ENCODE data around the gene PKDREJ.

PKDREJ gene

GRCh38 chr22:46295277-46295971, 32.3 kb upstream of the PKDREJ start:
- no peak overlapping the region for H3K9ac ChIP-seq (ENCODE audit: low read length)
- H3K36me3 ChIP-seq (ENCODE audit: control insufficient read depth, insufficient read depth, low read length) = peaks cover 9% of the 10 kb centered on the region
- H3K27me3 ChIP-seq (ENCODE audit: control insufficient read depth, insufficient read depth, low read length) = no peaks in the 10 kb centered on the region
- H3K4me3 ChIP-seq (ENCODE audit: low read length) = peak overlapping the region; percentile 73
- H3K4me1 ChIP-seq (ENCODE audit: control insufficient read depth, insufficient read depth, low read length) = peaks cover 5% of the 10 kb centered on the region
- peak overlapping the region; percentile 88 for H3K27ac ChIP-seq (ENCODE audit: low read depth, low read length)

GRCh38 chr22:46294784-46295183, 31.6 kb upstream of the PKDREJ start:
- Histone ChIP-seq H3K9ac (ENCODE audit: low read length) (no peak overlapping the region), H3K4me1 (ENCODE audit: control insufficient read depth, insufficient read depth, low read length) (peaks cover 5% of the 10 kb centered on the region), H3K27ac (ENCODE audit: low read depth, low read length) (no peak overlapping the region)

GRCh38 chr22:46293577-46294260, 30.6 kb upstream of the PKDREJ start:
- peaks cover 24% of the 10 kb centered on the region for H3K36me3 ChIP-seq (ENCODE audit: control insufficient read depth, insufficient read depth, low read length)
- H3K4me1 ChIP-seq (ENCODE audit: control insufficient read depth, insufficient read depth, low read length) = peaks cover 5% of the 10 kb centered on the region
- no peaks in the 10 kb centered on the region for H3K27me3 ChIP-seq (ENCODE audit: control insufficient read depth, insufficient read depth, low read length)
- H3K4me3 ChIP-seq (ENCODE audit: low read length) = no peak overlapping the region
- no peak overlapping the region for H3K27ac ChIP-seq (ENCODE audit: low read depth, low read length)
- no peak overlapping the region for H3K9ac ChIP-seq (ENCODE audit: low read length)

More at GRCh38 chr22:46294784-46295183, 31.6 kb upstream of the PKDREJ start:
- Histone ChIP-seq H3K4me3 (ENCODE audit: low read length) (no peak overlapping the region), H3K27me3 (ENCODE audit: control insufficient read depth, insufficient read depth, low read length) (no peaks in the 10 kb centered on the region), H3K36me3 (ENCODE audit: control insufficient read depth, insufficient read depth, low read length) (peaks cover 15% of the 10 kb centered on the region)

- Histone ChIP-seq H3K4me3 (ENCODE audit: low read length) (no peak overlapping the region), H3K4me1 (ENCODE audit: control insufficient read depth, insufficient read depth, low read length) (peaks cover 5% of the 10 kb centered on the region), H3K36me3 (ENCODE audit: control insufficient read depth, insufficient read depth, low read length) (peaks cover 25% of the 10 kb centered on the region), H3K27me3 (ENCODE audit: control insufficient read depth, insufficient read depth, low read length) (no peaks in the 10 kb centered on the region), H3K27ac (ENCODE audit: low read depth, low read length) (peak overlapping the region; percentile 3), H3K9ac (ENCODE audit: low read length) (no peak overlapping the region)
Measured at GRCh38 chr22:46292732-46293131, 29.6 kb upstream of the PKDREJ start.

- no peak overlapping the region for H3K27ac ChIP-seq (ENCODE audit: low read depth, low read length)
Measured at GRCh38 chr22:46292173-46292572, 29.0 kb upstream of the PKDREJ start.

GRCh38 chr22:46290843-46291785, 28.0 kb upstream of the PKDREJ start:
- Histone ChIP-seq H3K27me3 (ENCODE audit: control insufficient read depth, insufficient read depth, low read length) (no peaks in the 10 kb centered on the region), H3K4me3 (ENCODE audit: low read length) (no peak overlapping the region), H3K4me1 (ENCODE audit: control insufficient read depth, insufficient read depth, low read length) (peaks cover 3% of the 10 kb centered on the region), H3K9ac (ENCODE audit: low read length) (no peak overlapping the region), H3K27ac (ENCODE audit: low read depth, low read length) (no peak overlapping the region), H3K36me3 (ENCODE audit: control insufficient read depth, insufficient read depth, low read length) (peaks cover 27% of the 10 kb centered on the region)

More at GRCh38 chr22:46292173-46292572, 29.0 kb upstream of the PKDREJ start:
- no peaks in the 10 kb centered on the region for H3K27me3 ChIP-seq (ENCODE audit: control insufficient read depth, insufficient read depth, low read length)
- H3K36me3 ChIP-seq (ENCODE audit: control insufficient read depth, insufficient read depth, low read length) = peaks cover 27% of the 10 kb centered on the region
- peaks cover 5% of the 10 kb centered on the region for H3K4me1 ChIP-seq (ENCODE audit: control insufficient read depth, insufficient read depth, low read length)
- H3K9ac ChIP-seq (ENCODE audit: low read length) = no peak overlapping the region
- H3K4me3 ChIP-seq (ENCODE audit: low read length) = no peak overlapping the region

- no peak overlapping the region for H3K4me3 ChIP-seq (ENCODE audit: low read length)
- H3K27me3 ChIP-seq (ENCODE audit: control insufficient read depth, insufficient read depth, low read length) = no peaks in the 10 kb centered on the region
- no peak overlapping the region for H3K9ac ChIP-seq (ENCODE audit: low read length)
- H3K27ac ChIP-seq (ENCODE audit: low read depth, low read length) = no peak overlapping the region
- H3K36me3 ChIP-seq (ENCODE audit: control insufficient read depth, insufficient read depth, low read length) = peaks cover 28% of the 10 kb centered on the region
- H3K4me1 ChIP-seq (ENCODE audit: control insufficient read depth, insufficient read depth, low read length) = no peaks in the 10 kb centered on the region
Measured at GRCh38 chr22:46290121-46290842, 27.1 kb upstream of the PKDREJ start.

GRCh38 chr22:46289244-46289891, 26.2 kb upstream of the PKDREJ start:
- no peak overlapping the region for H3K9ac ChIP-seq (ENCODE audit: low read length)
- H3K36me3 ChIP-seq (ENCODE audit: control insufficient read depth, insufficient read depth, low read length) = peaks cover 33% of the 10 kb centered on the region
- no peaks in the 10 kb centered on the region for H3K4me1 ChIP-seq (ENCODE audit: control insufficient read depth, insufficient read depth, low read length)
- no peaks in the 10 kb centered on the region for H3K27me3 ChIP-seq (ENCODE audit: control insufficient read depth, insufficient read depth, low read length)
- no peak overlapping the region for H3K4me3 ChIP-seq (ENCODE audit: low read length)
- no peak overlapping the region for H3K27ac ChIP-seq (ENCODE audit: low read depth, low read length)

- Histone ChIP-seq H3K27me3 (ENCODE audit: control insufficient read depth, insufficient read depth, low read length) (no peaks in the 10 kb centered on the region), H3K4me1 (ENCODE audit: control insufficient read depth, insufficient read depth, low read length) (no peaks in the 10 kb centered on the region), H3K27ac (ENCODE audit: low read depth, low read length) (no peak overlapping the region), H3K4me3 (ENCODE audit: low read length) (no peak overlapping the region), H3K36me3 (ENCODE audit: control insufficient read depth, insufficient read depth, low read length) (peaks cover 38% of the 10 kb centered on the region), H3K9ac (ENCODE audit: low read length) (no peak overlapping the region)
Measured at GRCh38 chr22:46288846-46289243, 25.7 kb upstream of the PKDREJ start.

- peaks cover 42% of the 10 kb centered on the region for H3K36me3 ChIP-seq (ENCODE audit: control insufficient read depth, insufficient read depth, low read length)
- no peak overlapping the region for H3K4me3 ChIP-seq (ENCODE audit: low read length)
Measured at GRCh38 chr22:46287873-46288751, 25.0 kb upstream of the PKDREJ start.

More at GRCh38 chr22:46287873-46288751, 25.0 kb upstream of the PKDREJ start:
- Histone ChIP-seq H3K27me3 (ENCODE audit: control insufficient read depth, insufficient read depth, low read length) (no peaks in the 10 kb centered on the region), H3K4me1 (ENCODE audit: control insufficient read depth, insufficient read depth, low read length) (no peaks in the 10 kb centered on the region), H3K9ac (ENCODE audit: low read length) (no peak overlapping the region), H3K27ac (ENCODE audit: low read depth, low read length) (no peak overlapping the region)
